DMS53 treated with DMSO at 0.1 percent for 48 hours (cell line): Measurements from ENCODE around the gene RAE1.

Source experiments
- DNase-seq: peaks from one replicate; lab custom pipeline; 2025; ENCODE audit not compliant: unreplicated experiment; lab: John Stamatoyannopoulos, UW

The RAE1 gene

DNA sequence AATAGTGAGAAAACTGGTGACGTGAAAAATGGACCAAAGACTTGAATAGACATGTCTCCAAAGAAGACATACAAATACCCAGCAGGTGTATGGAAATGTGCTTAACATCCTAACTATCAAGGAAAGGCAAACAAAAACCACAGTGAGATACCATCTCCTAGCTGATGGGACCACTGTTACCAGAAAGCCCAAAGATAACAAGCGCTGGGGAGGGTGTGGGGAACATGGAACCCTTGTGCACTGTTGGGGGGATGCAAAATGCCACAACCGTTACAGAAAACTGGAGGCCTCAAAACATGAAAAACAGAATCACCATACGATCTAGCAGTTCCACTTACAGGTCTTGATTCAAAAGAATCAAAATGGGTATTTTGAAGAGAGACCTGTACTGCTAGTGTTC is 20.3 kb downstream of the RAE1 start:
- no peak for DNase-seq

DNA sequence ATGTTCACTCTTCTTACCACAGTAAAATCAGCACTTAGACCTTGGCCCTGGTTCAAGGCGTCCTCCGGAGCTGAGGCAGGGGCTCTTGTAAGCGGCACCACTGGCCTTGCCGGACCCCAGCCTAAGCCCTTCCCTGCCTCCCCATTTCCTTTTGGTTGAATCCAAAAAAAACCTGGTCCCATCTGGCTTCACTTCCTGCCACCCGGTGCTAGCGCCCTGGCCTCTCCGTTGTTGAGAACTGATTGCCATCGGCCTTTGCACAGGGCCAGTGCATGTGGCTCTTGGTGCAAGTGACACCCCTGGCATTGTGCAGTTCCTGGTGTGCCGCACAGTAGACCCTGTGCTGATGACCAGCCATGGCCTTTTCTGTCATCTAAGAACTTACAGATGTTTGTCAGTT is 21.1 kb downstream of the RAE1 start:
- DNase-seq: no peak

DNA sequence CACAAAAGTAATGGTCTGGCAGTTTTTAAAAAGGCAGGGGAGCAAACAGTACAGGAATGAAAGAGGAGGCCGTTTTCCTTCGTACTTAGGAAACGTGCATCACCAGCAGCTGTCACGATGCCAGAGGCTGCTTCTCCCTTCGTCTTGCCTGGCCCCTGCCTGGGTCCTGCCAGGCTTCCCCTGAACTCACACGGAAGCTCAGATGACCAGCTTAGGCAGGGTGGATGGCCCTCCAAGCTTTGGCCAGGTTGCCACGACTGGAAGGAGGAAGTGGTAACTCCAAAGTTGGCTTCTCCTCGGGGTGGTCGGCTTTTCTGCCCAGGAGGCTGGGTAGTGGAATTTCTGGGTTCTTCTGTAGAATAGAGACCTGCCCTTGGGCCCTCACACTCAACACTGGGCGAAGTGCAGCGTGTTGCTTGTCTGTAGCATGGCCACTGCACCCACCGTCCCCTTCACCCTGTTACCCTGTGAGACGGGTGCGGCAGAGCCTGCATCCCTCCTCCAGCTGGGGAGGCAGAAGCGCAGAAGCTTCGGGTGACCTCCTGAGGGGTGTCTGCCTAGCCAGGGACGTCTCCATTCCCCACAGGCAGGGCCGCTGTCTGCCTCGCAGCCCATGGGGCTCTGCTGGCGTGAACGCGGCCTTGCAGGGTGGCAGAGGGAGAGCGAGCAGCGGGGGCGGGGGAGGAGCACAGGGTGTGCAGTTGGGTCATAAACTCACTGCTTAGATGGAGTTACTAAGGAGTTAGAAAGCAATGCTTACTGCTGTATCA is 21.7 kb downstream of the RAE1 start:
- DNase-seq: no peak

DNA sequence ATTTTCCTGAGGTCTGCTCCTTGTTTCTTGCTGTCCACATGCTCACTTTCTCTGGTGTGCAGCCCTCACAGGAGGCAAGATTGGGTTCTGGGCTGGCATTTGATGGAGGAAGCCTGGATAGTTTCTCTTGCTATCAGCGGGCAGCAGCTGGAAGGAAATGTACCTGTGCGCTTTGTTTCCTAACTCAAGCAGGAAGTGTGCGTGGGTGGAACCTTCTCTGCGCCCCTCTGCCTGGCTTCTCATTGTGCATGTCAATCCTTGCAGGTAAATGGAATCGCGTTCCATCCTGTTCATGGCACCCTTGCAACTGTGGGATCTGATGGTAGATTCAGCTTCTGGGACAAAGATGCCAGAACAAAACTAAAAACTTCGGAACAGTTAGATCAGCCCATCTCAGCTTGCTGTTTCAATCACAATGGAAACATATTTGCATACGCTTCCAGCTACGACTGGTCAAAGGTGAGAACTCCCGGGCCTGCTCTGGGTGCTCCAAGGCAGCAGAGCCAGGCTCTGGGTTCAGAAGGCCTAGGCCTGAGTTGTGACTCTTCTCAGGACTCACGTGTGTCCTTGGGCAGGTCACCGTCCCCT is 23.4 kb downstream of the RAE1 start:
- DNase-seq: no peak

DNA sequence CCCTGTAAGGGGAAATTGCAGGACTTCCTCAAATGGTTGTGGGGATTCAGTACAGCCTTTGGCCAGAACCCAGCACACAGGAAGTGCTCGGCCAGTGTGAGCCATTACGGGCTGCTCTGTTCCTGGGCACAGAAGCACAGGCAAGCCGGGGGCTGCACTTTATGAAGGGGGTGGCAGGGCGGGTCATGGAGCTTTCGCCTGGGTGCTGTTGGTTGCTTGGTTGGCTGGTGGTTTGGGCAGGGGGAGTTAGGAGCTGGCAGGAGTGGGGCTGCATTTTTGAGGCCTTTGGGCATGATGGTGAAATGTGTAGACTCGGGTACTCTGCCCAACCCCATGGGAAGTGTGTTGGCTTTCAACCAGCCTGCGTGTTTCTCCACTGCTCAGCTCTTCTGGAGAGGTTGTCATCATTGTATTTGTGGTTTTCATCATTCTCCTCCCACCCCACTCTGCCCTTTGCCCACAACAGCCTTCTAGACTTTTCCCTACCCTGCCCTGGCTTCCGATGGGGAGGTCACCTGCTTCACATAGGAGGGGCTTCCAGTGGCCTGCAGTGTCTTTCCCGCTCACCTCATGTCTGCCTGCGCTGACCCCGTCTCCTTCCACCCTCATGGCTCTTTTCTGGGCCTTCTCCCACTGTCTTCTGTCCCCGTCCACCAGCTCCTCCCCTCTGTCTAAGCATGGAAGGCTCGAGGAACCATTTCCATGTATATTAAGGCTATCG is 24.0 kb downstream of the RAE1 start:
- no peak for DNase-seq

DNA sequence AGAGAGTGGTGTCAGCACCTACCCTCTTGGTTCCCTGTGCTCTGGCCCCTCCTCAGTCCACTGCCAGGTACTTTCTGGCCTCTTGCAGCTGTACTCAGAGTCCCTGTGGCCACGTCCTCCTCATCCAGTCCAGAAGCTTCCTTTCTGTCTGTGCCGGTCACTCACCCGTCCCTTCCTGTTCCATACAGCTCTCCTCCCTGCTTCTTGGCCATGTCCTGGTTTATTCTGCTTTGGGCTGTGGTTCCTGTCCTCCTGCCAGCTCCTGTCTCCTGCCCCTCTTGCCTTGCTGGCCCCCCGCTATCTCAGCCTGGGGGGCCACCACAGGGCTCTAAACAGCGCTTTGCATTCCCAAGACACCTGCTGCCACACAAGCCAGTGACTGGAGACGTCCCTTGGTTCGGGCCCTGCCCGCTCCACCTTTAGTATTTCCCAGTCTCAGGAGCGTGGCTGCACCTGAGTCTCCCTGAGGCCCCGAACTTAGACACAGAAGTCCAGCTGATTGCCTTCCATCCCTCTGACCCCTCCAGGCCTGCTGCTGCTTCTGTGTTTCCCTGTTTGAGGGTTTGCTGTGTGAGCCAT is 24.7 kb downstream of the RAE1 start:
- no peak for DNase-seq

DNA sequence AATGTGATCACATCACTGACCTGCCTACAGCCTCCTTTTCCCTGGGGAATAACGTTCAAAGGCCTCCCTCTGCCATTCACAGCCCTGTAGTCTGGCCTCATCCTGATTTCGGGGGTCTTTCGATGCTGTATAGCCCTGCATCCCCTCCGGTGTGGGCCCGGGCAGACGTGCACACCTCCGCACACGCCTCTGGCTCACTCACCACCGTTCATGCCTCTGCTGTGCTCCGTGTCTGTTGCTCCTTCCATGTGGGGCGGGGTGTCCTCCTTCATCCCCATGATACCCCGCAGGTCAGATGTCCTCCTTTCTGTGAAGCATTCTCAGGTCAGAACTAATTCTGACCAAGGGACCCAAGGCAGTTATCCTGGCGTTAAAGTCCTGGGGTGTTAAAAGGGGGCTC is 26.3 kb downstream of the RAE1 start:
- DNase-seq: no peak

DNA sequence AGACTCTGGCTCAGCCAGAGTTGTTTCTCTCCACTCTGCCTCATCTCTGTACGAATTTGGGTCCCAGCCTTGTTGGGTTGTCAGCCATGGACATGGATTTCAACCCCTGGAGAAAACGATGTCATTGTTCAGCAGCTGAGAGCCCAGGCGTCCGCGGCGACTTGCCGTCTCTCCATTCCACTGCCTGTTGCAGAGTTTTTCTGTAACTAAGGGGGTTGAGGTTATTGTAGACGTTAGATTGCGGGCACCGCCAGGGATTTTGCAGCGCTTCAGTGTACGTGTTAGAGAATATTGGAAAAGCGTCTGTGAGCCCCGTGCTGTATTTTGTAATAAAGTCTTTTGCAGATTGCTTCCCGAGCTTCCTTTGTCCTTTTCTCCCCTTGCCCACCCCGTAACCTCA is 27.1 kb downstream of the RAE1 start:
- DNase-seq: no peak

DNA sequence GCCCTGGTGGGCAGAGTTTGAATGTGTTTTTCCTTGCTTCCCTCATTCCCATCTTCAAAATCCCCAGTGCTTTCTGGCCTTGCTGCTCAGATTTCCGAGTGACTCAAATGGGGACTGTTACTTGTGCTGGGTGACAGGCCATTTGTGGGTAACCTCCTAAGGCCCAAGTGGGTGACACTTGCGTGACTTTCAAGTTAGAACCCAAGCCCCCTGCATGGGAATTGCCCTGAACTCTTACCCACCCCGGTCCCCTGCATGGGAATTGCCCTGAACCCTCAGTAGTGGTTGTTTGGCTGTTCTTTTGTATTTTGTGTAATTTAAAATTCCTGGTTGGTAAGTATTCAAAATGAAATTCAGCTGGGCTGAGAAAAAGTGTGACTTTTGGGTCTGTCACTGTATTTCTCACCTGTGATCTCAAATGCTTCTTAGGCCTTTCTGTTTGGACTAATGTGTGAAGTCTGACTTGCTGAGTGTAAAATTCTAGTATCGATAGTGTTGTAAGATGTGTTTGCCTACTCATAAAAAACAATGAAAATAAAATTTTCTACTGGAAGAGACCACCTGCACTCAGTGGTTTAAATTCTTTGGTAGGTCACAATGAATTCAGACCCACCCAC is 27.7 kb downstream of the RAE1 start:
- no peak for DNase-seq

DNA sequence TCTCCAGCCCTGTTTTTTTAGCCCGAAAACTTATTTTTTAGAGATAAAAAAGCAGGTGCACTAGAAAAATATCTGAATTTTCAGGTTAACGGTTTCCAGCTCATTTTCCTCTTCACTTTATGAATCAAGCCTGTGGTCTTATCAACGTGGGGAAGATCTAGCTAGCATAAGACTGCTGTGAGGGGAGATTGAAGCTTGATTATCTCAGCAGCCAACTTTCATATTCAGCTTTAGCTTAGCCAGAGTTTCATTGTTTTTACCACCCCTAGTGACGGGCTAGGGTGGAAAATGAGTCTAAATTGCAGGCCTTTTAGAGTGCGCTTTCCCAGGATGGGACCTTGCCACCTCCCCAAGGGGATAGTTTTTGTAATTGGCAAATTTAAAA is 28.2 kb downstream of the RAE1 start:
- no peak for DNase-seq

DNA sequence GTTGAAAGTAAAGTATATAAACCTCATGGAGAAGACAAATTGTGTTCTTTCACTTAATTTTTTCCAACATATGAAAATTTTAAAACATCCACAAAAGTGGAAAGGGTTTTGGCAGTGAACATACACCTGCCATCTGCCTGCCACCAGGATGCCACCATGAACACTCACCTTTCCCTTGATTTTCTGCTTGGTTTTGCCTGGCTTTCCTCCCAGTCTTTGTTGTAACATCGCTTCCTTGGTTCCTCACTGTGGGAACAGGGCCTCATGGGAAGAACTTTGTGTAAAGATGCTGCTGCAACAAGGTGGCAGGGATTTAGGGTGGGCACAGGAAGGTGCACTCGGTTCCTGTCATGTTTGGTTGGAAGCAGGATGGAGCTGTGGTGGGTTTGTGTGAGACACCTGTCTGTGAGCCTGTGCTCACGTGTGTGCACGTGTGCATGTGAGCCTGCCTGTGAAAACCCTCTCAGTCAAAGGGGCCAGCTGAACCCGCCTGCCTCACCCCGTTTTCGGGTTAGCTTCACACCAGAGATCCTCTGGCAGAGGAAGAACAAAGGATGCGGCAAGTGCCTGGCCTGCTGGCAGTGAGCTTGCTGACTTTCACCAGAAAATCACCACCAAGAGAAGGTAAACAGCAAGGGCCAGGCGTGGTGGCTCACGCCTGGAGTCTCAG is 29.2 kb downstream of the RAE1 start:
- no peak for DNase-seq

DNA sequence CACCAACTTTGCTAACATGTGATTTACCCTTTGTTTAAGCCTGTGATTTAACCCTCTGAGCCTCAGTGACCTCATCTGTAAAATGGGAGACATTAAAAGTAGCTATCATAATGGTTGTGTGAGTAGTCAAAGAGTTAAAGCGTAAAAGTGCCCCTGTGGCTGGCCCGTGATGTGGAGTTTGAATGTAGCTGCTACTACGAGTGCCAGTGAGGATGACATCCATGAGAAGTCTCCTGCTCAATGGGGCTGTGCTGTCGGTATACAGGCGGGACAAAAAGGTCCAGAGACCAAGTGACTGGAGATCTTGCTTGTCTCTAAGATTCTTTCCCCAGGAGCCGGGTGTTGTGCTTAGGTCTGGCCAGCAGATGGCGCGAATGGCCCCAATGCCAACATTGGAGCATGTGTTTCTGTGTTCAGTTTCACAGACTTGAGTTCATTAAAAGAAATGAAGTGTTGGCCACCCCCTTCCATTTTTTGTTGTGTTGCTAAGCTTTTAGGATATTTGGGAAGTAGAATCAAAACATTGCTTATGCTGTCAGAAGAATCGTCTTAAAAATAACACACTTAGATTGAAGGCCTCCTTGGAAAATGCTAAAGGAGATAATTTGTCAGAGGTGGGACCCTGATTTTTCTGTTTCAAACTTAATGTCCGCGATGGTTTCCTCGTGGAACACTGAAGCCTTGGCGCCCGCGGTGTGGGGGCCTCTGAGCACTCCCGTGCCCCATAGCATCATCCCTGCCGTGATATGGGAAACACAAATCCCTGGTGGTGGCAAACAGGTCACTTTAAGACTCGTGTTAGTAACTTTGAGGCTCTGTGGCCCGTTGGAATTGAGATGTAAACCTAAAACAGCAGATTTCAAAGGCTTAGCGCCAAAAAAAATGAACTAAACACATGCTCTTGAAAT is 30.8 kb downstream of the RAE1 start:
- peak; percentile 40 for DNase-seq

DNA sequence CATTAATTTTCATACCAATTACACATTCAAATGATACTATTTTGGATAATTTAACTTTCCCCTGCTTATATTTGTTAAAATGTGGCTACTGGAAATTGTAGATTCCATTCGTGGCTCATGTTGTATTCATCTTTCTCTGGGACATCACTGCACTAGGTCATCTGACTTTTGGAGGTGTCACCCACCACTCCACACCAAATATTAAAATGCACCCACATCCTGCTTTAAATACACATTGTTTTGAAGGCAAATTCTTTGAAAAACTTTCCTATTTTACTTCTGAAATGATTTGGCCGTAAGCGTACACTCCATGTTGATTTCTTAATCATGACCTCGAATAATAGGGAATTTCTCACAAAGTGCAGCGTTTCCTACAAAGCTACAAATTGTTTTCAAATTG is 31.5 kb downstream of the RAE1 start:
- no peak for DNase-seq

DNA sequence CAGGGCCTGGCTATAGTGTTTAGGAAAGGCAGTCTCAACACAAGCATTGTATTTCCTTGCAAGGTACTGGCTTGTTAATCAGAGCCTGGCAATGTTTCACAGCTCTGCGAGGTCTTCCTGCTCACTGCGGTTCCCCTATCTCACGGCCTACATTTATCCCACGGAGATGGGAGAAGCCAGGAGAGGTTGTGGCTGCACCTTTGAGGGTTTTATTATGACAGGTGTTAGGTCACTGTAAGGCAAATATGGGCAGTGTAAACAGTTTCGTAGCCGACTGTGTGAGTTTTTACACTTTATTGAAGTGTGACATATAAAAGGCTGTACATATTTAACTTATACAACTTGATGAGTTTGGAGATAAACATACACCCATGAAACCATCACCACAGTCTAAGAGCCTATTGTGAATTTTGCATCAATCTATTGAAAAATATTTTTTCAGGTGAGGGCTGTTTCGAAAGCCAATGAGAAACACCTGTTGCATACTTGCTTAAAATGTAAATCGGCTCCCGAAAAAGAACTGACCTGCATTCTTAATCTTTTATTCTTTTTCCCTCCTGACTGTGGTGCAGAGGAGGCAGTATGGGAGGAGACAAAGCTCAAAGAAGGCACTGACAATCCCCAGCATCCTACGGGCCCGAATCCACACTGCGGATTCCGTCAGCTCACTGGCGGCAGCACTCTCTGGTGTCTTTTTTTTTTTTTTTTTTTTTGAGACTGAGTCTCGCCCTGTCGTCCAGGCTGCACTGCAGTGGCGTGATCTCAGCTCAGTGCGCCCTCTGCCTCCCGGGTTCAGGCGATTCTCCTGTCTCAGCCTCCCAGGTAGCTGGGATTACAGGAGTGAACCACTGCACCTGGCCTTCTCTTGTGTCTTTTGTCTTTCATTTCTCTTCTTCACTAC is 32.6 kb downstream of the RAE1 start:
- peak; percentile 65 for DNase-seq

DNA sequence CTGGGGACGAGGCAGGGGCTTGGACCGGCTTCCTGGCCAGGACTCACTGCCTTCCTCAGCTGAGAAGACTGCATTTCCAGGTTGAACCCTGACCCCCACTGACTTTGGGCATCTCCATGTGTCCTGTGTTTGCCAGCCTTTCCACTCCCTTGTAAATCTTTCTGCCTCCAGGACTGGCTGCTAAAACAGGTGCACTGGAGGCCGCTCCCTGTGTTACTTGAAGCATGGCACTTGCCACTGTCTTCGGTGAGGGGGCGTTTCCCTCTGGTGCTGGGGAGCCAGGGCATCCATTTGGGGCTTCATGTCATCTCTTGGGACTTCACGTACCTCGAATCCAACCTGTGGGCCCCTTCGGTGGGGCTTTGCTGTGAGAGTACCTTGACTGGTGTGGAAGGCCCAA is 33.4 kb downstream of the RAE1 start:
- DNase-seq: no peak

DNA sequence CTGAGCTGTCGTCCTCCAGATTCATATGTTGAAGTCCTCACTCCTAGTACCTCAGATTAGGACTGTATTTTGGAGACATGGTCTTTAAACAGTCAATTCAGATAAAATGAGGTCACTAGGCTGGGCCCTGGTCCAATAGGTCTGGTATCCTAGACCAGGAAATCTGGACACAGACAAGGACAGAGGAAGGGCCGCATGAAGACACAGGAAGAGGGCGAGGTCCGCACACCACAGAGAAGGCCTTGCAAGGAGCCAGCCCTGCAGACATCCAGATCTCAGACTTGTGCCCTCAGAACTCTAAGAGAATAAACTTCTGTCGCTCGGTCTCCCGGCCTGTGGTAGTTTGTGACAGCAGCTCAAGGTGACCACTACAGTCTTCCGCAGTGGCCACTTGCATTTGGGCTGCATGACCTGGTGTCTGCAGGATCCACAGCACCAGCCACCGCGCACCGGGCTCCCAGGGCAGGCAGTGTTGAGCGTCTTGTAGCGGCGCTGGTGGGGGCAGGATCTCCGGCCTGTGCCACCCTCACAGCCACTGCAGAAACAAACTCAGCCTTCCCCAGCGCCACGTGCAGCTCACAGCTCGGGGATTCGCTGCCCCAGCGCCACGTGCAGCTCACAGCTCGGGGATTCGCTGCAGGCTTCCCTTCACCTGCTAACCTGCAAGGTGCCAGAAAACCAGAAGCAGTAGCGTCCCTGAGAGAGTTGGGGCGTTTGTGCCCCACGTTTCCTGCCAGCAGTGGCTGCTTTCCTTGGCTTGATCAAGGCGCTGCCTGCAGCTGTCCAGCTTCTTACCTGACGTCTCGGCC is 34.1 kb downstream of the RAE1 start:
- no peak for DNase-seq

DNA sequence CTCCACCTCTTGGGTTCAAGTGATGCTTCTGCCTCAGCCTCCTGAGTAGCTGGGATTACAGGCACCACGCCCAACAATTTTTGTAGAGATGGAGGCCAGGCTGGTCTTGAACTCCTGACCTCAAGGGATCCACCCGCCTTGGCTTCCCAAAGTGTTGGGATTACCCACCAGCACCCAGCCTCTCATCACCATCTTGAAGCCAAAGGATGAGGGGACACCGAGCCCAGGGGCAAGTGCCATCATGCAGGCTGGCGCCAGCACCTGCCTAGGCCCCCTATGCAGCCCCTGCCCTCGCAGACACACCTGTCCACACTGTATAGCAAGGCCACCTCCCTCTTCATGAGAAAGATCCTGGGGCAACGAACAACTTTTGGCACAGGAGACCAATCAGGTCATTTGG is 34.9 kb downstream of the RAE1 start:
- no peak for DNase-seq

DNA sequence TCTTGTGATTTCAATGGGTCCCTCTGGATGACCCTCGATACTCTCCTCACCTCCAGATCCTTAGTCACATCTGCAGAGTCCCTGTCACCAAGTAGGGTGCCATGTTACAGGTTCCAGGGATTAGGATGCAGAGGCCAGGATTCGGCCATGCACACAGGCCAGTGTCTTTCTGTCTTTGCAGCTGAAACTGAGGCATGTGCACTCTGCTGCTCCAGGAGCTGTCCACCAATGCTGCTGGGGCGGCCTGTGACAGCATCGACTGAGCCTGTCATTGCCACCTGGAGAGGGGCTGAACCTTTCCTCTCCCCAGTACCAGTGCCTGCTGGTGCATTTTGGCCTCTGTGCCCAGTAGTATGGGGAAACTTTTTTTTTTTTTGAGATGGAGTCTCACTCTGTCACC is 35.7 kb downstream of the RAE1 start:
- no peak for DNase-seq
